Measurements from ENCODE around the gene ADAT2. TPM values are rescaled to one million over a fixed set of nuclear protein-coding genes. Genes with fewer than 3 reads are reported as not detected.
A peak's percentile ranks its signal among the peaks of the same experiment; 100 is the strongest.

Gene ADAT2
- total and polyA plus RNA-seq, 2 of the 13 experiments (the other 11 are each of a cell fraction or from before 2014, with no cell fraction given): 10.5 to 18.3 TPM

DNA sequence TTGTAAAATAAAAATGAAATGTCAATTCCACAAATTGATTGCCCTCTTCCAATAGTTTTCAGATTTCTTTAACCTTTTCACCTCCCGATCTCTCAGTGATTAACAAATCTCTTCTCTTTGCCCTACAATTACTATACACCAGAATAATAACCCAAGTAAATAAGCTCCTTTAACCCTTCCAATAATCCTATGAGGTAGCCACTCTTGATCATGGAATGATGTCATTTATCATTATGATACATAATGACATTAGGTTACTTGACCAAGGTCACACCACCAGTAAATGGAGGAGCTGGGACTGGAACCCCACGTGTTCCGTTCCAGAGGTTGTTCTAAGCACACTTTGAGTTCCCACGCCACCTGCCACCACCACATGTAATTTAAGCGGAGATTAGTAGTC lies 54.8 kb downstream of the ADAT2 start:
- POLR2A ChIA-PET: interaction anchor here (0.9 to 2.8 kb wide), 4 partner anchors 14 to 335 kb away, joined by 3 to 27 read pairs (median 13); partner anchors contain the start of gene AIG1
- no TSS peak for BruUV-seq (replicated peaks)
- Histone ChIP-seq H3K27me3 (ENCODE audit: control insufficient read depth in 1 of 2, insufficient read depth in 2 of 2, low read length in 2 of 2) (no peaks in the 10 kb centered on the region; a peak in 2 of 5 replicates), H2AFZ (ENCODE audit: low read length) (no peak overlapping the region), H3K9me3 (ENCODE audit: low read length) (no peaks in the 10 kb centered on the region), H3K9ac (ENCODE audit: insufficient read depth, low read depth, low read length) (peak overlapping the region; percentile 87; the same call in 1 of the 2 replicates), H3K4me2 (ENCODE audit: low read depth, low read length) (peak overlapping the region; percentile 93; the same call in 1 of the 2 replicates), H3K27ac (ENCODE audit: extremely low read length, insufficient read depth, low read length) (peak overlapping the region; percentile 90), H3K4me1 (ENCODE audit: insufficient read depth, low read length) (peaks cover 62% of the 10 kb centered on the region), H4K20me1 (ENCODE audit: insufficient read depth, low read length) (no peaks in the 10 kb centered on the region), H3K79me2 (ENCODE audit: insufficient read depth, low read length) (no peaks in the 10 kb centered on the region), H3K36me3 (replicated peaks in 1 of 2; ENCODE audit: control insufficient read depth in 1 of 2, insufficient read depth in 2 of 2, low read length in 2 of 2) (no peaks in the 10 kb centered on the region), H3K4me3 (replicated peaks in 1 of 3; ENCODE audit: insufficient read depth in 1 of 3, low read depth in 2 of 3, low read length in 3 of 3) (no peak overlapping the region)
- CTCF ChIA-PET (ENCODE audit: low intra/inter-chr PET ratio, low total read pairs): no interaction called here
- in situ Hi-C loops (cut with HindIII; ENCODE audit: extremely low pct_ligation_motif_present, low pct_unique_long_range_greater_than_20kb) (no loop called here), intact Hi-C loops (cut with micrococcal nuclease; ENCODE audit: unreplicated experiment) (loop anchor here (10.0 kb wide), 1 partner anchor 451 kb away; the partner anchor contains the start of gene HIVEP2)
- no peak for TF ChIP-seq ZFYVE20 (CRISPR knock-in tag; IDR thresholded peaks at IDR 0.05; ENCODE audit: borderline replicate concordance, low read depth)
- peak; percentile 84 for TF ChIP-seq ATF7 (IDR thresholded peaks at IDR 0.05)
- no peak for TF ChIP-seq ATF7 (CRISPR knock-in tag; IDR thresholded peaks at IDR 0.05)
- TF ChIP-seq, protein P1, sequence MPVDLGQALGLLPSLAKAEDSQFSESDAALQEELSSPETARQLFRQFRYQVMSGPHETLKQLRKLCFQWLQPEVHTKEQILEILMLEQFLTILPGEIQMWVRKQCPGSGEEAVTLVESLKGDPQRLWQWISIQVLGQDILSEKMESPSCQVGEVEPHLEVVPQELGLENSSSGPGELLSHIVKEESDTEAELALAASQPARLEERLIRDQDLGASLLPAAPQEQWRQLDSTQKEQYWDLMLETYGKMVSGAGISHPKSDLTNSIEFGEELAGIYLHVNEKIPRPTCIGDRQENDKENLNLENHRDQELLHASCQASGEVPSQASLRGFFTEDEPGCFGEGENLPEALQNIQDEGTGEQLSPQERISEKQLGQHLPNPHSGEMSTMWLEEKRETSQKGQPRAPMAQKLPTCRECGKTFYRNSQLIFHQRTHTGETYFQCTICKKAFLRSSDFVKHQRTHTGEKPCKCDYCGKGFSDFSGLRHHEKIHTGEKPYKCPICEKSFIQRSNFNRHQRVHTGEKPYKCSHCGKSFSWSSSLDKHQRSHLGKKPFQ (CRISPR knock-in tag; IDR thresholded peaks at IDR 0.05; ENCODE audit: insufficient replicate concordance): no peak
- FAIRE-seq (no peak), DNase-seq (ENCODE audit: low spot score) (no peak), ATAC-seq (no peak)
- 85% methylated on average over 5 of the region's 5 CpGs for WGBS (ENCODE audit: low lambda C conversion rate)

GRCh38 chr6:143394389-143394788 lies 56.1 kb downstream of the ADAT2 start:
- in situ Hi-C loops (cut with HindIII; ENCODE audit: extremely low pct_ligation_motif_present, low pct_unique_long_range_greater_than_20kb): no loop called here
- no peaks in the 10 kb centered on the region; a peak in 2 of 5 replicates for H3K27me3 ChIP-seq (ENCODE audit: control insufficient read depth in 1 of 2, insufficient read depth in 2 of 2, low read length in 2 of 2)
- TF ChIP-seq SAP130 (CRISPR knock-in tag; IDR thresholded peaks at IDR 0.05; ENCODE audit: low read depth) (no peak), SMARCC2 (IDR thresholded peaks at IDR 0.05) (no peak), ZFP36 (IDR thresholded peaks at IDR 0.05; ENCODE audit: borderline replicate concordance, low read depth, low read length, partially characterized antibody) (no peak), CC2D1A (CRISPR knock-in tag; IDR thresholded peaks at IDR 0.05) (no peak), SMYD3 (CRISPR knock-in tag; IDR thresholded peaks at IDR 0.05) (no peak), PHF20 (CRISPR knock-in tag; IDR thresholded peaks at IDR 0.05) (no peak), NFE2L1 (CRISPR knock-in tag; IDR thresholded peaks at IDR 0.05; ENCODE audit: borderline replicate concordance) (no peak), ZNF207 (IDR thresholded peaks at IDR 0.05; ENCODE audit: borderline replicate concordance) (no peak), SNAI1 (CRISPR knock-in tag; IDR thresholded peaks at IDR 0.05; ENCODE audit: borderline replicate concordance) (no peak), ZNF589 (CRISPR knock-in tag; conservative IDR thresholded peaks at IDR 0.05) (no peak), HOMEZ (CRISPR knock-in tag; IDR thresholded peaks at IDR 0.05; ENCODE audit: low read depth) (no peak)
- DNase-seq (ENCODE audit: low spot score) (no peak), FAIRE-seq (no peak), ATAC-seq (no peak)
- H4K20me1 ChIP-seq (ENCODE audit: insufficient read depth, low read length): no peaks in the 10 kb centered on the region
- no peak overlapping the region for H3K9ac ChIP-seq (ENCODE audit: insufficient read depth, low read depth, low read length)
- WGBS (ENCODE audit: low lambda C conversion rate): 93% methylated on average over 4 of the region's 4 CpGs
- H3K4me2 ChIP-seq (ENCODE audit: low read depth, low read length): no peak overlapping the region
- ChIA-PET CTCF (ENCODE audit: low intra/inter-chr PET ratio, low total read pairs) (no interaction called here), POLR2A (no interaction called here)
- H3K4me1 ChIP-seq (ENCODE audit: insufficient read depth, low read length): peaks cover 53% of the 10 kb centered on the region
- no peaks in the 10 kb centered on the region for H3K36me3 ChIP-seq (replicated peaks in 1 of 2; ENCODE audit: control insufficient read depth in 1 of 2, insufficient read depth in 2 of 2, low read length in 2 of 2)
- intact Hi-C loops (cut with micrococcal nuclease; ENCODE audit: unreplicated experiment): loop anchor here (10.0 kb wide), 1 partner anchor 450 kb away; the partner anchor contains the start of gene HIVEP2
- no peak overlapping the region for H2AFZ ChIP-seq (ENCODE audit: low read length)
- H3K4me3 ChIP-seq (replicated peaks in 1 of 3; ENCODE audit: insufficient read depth in 1 of 3, low read depth in 2 of 3, low read length in 3 of 3): no peak overlapping the region
- no peaks in the 10 kb centered on the region for H3K79me2 ChIP-seq (ENCODE audit: insufficient read depth, low read length)
- H3K27ac ChIP-seq (ENCODE audit: extremely low read length, insufficient read depth, low read length): no peak overlapping the region
- no TSS peak for BruUV-seq (replicated peaks)
- H3K9me3 ChIP-seq (ENCODE audit: low read length): no peaks in the 10 kb centered on the region
